Measurements from ENCODE around the gene SYCE3.

SYCE3 gene

GRCh38 chr22:50530580-50530876, 32.2 kb downstream of the SYCE3 start:
- TF ChIP-seq POLR2A (IDR thresholded peaks at IDR 0.05; ENCODE audit: low read depth, low read length) = no peak
- FAIRE-seq (no peak), DNase-seq (ENCODE audit: insufficient read length, low spot score) (no peak)

- FAIRE-seq (no peak), DNase-seq (ENCODE audit: insufficient read length, low spot score) (no peak)
- TF ChIP-seq POLR2A (IDR thresholded peaks at IDR 0.05; ENCODE audit: low read depth, low read length) = no peak
Measured at GRCh38 chr22:50529897-50530579, 32.7 kb downstream of the SYCE3 start, which contains the start of gene TYMP. Gene TYMP (minus strand): TSS chr22:50530012. CDS start chr22:50529709, 303 bp downstream.

- no peak for FAIRE-seq
- no peak for TF ChIP-seq POLR2A (IDR thresholded peaks at IDR 0.05; ENCODE audit: low read depth, low read length)
- no peak for DNase-seq (ENCODE audit: insufficient read length, low spot score)
Measured at GRCh38 chr22:50529416-50529896, 33.3 kb downstream of the SYCE3 start.

GRCh38 chr22:50528682-50529415, 33.9 kb downstream of the SYCE3 start:
- no peak for TF ChIP-seq POLR2A (IDR thresholded peaks at IDR 0.05; ENCODE audit: low read depth, low read length)
- no peak for FAIRE-seq
- DNase-seq (ENCODE audit: insufficient read length, low spot score) = no peak

GRCh38 chr22:50527921-50528681, 34.6 kb downstream of the SYCE3 start:
- DNase-seq (ENCODE audit: insufficient read length, low spot score) (no peak), FAIRE-seq (no peak)
- no peak for TF ChIP-seq POLR2A (IDR thresholded peaks at IDR 0.05; ENCODE audit: low read depth, low read length)

GRCh38 chr22:50526834-50527801, 35.6 kb downstream of the SYCE3 start:
- FAIRE-seq (no peak), DNase-seq (ENCODE audit: insufficient read length, low spot score) (no peak)
- TF ChIP-seq POLR2A (IDR thresholded peaks at IDR 0.05; ENCODE audit: low read depth, low read length) = no peak

- FAIRE-seq (no peak), DNase-seq (ENCODE audit: insufficient read length, low spot score) (peak; percentile 71)
- no peak; the same call in 1 of the 2 replicates for TF ChIP-seq POLR2A (IDR thresholded peaks at IDR 0.05; ENCODE audit: low read depth, low read length)
Measured at GRCh38 chr22:50526108-50526833, 36.4 kb downstream of the SYCE3 start.

GRCh38 chr22:50525858-50526107, 36.9 kb downstream of the SYCE3 start:
- TF ChIP-seq POLR2A (IDR thresholded peaks at IDR 0.05; ENCODE audit: low read depth, low read length) = no peak
- FAIRE-seq (no peak), DNase-seq (ENCODE audit: insufficient read length, low spot score) (no peak)

GRCh38 chr22:50525104-50525857, 37.4 kb downstream of the SYCE3 start, which contains the start of gene SCO2:
Gene SCO2 (minus strand): TSS chr22:50525598. CDS start chr22:50524411, 1,187 bp downstream.
- peak; percentile 95 for DNase-seq (ENCODE audit: insufficient read length, low spot score)
- TF ChIP-seq POLR2A (IDR thresholded peaks at IDR 0.05; ENCODE audit: low read depth, low read length) = peak; percentile 75
- no peak for FAIRE-seq

GRCh38 chr22:50524676-50525103, 38.0 kb downstream of the SYCE3 start:
- FAIRE-seq = no peak
- TF ChIP-seq POLR2A (IDR thresholded peaks at IDR 0.05; ENCODE audit: low read depth, low read length) = no peak
- DNase-seq (ENCODE audit: insufficient read length, low spot score) = no peak

- TF ChIP-seq POLR2A (IDR thresholded peaks at IDR 0.05; ENCODE audit: low read depth, low read length) = no peak
- FAIRE-seq (no peak), DNase-seq (ENCODE audit: insufficient read length, low spot score) (no peak)
Measured at GRCh38 chr22:50523806-50524675, 38.7 kb downstream of the SYCE3 start.

Data from H54 (cell line).